NCI-H187 (cell line): ENCODE data around the gene CLEC16A.

Source experiments
- DNase-seq, 2 experiments: peaks; one replicate each; lab custom pipeline; 2025; lab: John Stamatoyannopoulos, UW

Gene CLEC16A

GRCh38 chr16:11060842-11061241 is 116.5 kb downstream of the CLEC16A start:
- DNase-seq: no peak

- DNase-seq: no peak
Measured at GRCh38 chr16:11061629-11062270, 117.4 kb downstream of the CLEC16A start.

GRCh38 chr16:11063448-11064201 is 119.3 kb downstream of the CLEC16A start:
- peak in 1 of 2 experiments; percentile 34 for DNase-seq

- no peak for DNase-seq
Measured at GRCh38 chr16:11064202-11064540, 119.8 kb downstream of the CLEC16A start.

GRCh38 chr16:11064851-11065250 is 120.5 kb downstream of the CLEC16A start:
- no peak for DNase-seq

- no peak for DNase-seq
Measured at GRCh38 chr16:11066261-11066870, 122.0 kb downstream of the CLEC16A start.

- no peak for DNase-seq
Measured at GRCh38 chr16:11067266-11067665, 122.9 kb downstream of the CLEC16A start.

- DNase-seq: no peak
Measured at GRCh38 chr16:11067697-11068141, 123.4 kb downstream of the CLEC16A start.

GRCh38 chr16:11071829-11072228 is 127.5 kb downstream of the CLEC16A start:
- DNase-seq: no peak

GRCh38 chr16:11072420-11073153 is 128.2 kb downstream of the CLEC16A start:
- DNase-seq: peak; percentile 53 to 66

GRCh38 chr16:11073407-11073999 is 129.1 kb downstream of the CLEC16A start:
- no peak for DNase-seq

- DNase-seq: no peak
Measured at GRCh38 chr16:11074131-11074530, 129.8 kb downstream of the CLEC16A start.

- no peak for DNase-seq
Measured at GRCh38 chr16:11075163-11075562, 130.8 kb downstream of the CLEC16A start.

- DNase-seq: no peak
Measured at GRCh38 chr16:11076259-11077018, 132.1 kb downstream of the CLEC16A start.

GRCh38 chr16:11078812-11079459 is 134.6 kb downstream of the CLEC16A start:
- no peak for DNase-seq

GRCh38 chr16:11079652-11080187 is 135.4 kb downstream of the CLEC16A start:
- no peak for DNase-seq

- no peak for DNase-seq
Measured at GRCh38 chr16:11080327-11080967, 136.1 kb downstream of the CLEC16A start.

- no peak for DNase-seq
Measured at GRCh38 chr16:11080999-11081630, 136.8 kb downstream of the CLEC16A start.

GRCh38 chr16:11082108-11082859 is 137.9 kb downstream of the CLEC16A start:
- DNase-seq: no peak
